ENCODE results near the gene SAA4. TPM values are rescaled to one million over a fixed set of nuclear protein-coding genes. Genes with fewer than 3 reads are reported as not detected.

The SAA4 gene
- total RNA-seq, 1 donor, result not detected

GRCh38 chr11:18188796-18189195, 47.8 kb downstream of the SAA4 start:
- H3K4me3 ChIP-seq (ENCODE audit: low read depth, low read length), result no peak overlapping the region
- no peak for TF ChIP-seq CTCF (IDR thresholded peaks at IDR 0.05; ENCODE audit: insufficient read depth, low read depth, low read length)
- DNase-seq (ENCODE audit: low read depth), result no peak

Small RNAs within 50 kb of the gene (small RNA-seq; reads per million reads assigned to genes)
- not detected for gene RNA5SP333
- not detected for gene RNA5SP334

Other genes starting within 250 kb of the SAA4 start
- gene SERGEF, start 223.8 kb downstream of the SAA4 start, total RNA-seq, result 21.2 and 25.4 TPM in 2 replicates
- under 0.01 TPM in 2 replicates for gene TPH1, start 190.5 kb downstream of the SAA4 start, total RNA-seq
- 17.4 and 18.1 TPM in 2 replicates for gene SAAL1, start 130.7 kb downstream of the SAA4 start, total RNA-seq
- gene MRGPRX3, start 104.2 kb downstream of the SAA4 start, total RNA-seq, result not detected in 2 replicates
- not detected in 2 replicates for gene MRGPRX4, start 64.0 kb downstream of the SAA4 start, total RNA-seq
- 0.43 TPM in 1 of 2 replicates, not detected in the other for gene SAA2, start 11.9 kb upstream of the SAA4 start, total RNA-seq
- gene SAA1, start 29.5 kb upstream of the SAA4 start, total RNA-seq, result 0.43 TPM in 1 of 2 replicates, not detected in the other
- 39.6 and 70.8 TPM in 2 replicates for gene HPS5, start 85.3 kb upstream of the SAA4 start, total RNA-seq
- 92.0 and 101 TPM in 2 replicates for gene GTF2H1, start 85.8 kb upstream of the SAA4 start, total RNA-seq
- gene LDHA, start 157.8 kb upstream of the SAA4 start, total RNA-seq, result 497 and 586 TPM in 2 replicates
- gene LDHC, start 175.5 kb upstream of the SAA4 start, total RNA-seq, result 1.3 TPM in 1 of 2 replicates, not detected in the other
- not detected in 2 replicates for gene LDHAL6A, start 219.1 kb upstream of the SAA4 start, total RNA-seq

All from fibroblast of villous mesenchyme (primary cell).